ENCODE results near the gene CPEB4. TPM values are rescaled to one million over a fixed set of nuclear protein-coding genes. Genes with fewer than 3 reads are reported as not detected.

Gene CPEB4
- total RNA-seq, 4 donors from 2014 or later, result 42.1 to 58.7 (median 49.3) TPM

DNA sequence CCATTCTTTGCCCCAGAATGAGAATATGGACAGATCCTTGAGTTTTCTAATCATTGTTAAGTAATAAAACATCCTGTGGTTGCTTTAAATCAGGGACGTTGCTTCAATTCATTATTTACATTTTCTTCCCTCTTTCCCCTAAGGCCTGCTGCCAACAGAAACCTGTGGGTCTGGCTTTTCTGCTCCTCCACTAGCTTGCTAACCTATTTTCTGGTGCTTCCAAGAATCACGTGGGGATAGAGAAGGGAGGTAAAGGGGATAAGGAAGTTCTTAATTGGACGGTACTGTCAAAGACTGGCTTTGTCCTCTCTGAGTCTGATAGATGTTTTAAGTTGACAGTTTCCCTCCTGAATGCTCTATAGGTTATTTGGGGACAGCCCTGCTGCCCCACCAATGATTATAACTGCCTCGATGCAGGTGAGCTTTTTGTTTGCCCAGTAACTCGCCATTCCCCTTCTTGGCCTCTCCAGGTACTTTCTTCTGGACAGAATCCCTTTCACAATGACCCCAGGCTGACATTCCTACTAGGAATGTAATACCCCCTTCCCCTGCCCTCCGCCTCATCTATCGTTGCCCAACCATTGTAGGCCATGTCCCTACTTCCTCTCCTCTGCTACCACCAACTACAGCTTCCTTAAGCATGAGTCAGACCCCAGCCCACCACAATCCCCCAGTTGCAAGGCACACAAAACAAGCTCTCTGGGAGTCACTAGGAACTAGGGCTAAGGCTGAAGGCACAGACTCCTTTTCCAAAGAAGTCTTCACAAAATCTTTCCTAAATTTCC is 19.9 kb upstream of the CPEB4 start:
- TF ChIP-seq, protein P1, sequence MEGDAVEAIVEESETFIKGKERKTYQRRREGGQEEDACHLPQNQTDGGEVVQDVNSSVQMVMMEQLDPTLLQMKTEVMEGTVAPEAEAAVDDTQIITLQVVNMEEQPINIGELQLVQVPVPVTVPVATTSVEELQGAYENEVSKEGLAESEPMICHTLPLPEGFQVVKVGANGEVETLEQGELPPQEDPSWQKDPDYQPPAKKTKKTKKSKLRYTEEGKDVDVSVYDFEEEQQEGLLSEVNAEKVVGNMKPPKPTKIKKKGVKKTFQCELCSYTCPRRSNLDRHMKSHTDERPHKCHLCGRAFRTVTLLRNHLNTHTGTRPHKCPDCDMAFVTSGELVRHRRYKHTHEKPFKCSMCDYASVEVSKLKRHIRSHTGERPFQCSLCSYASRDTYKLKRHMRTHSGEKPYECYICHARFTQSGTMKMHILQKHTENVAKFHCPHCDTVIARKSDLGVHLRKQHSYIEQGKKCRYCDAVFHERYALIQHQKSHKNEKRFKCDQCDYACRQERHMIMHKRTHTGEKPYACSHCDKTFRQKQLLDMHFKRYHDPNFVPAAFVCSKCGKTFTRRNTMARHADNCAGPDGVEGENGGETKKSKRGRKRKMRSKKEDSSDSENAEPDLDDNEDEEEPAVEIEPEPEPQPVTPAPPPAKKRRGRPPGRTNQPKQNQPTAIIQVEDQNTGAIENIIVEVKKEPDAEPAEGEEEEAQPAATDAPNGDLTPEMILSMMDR (IDR thresholded peaks at IDR 0.05; ENCODE audit: low read depth), result no peak

DNA sequence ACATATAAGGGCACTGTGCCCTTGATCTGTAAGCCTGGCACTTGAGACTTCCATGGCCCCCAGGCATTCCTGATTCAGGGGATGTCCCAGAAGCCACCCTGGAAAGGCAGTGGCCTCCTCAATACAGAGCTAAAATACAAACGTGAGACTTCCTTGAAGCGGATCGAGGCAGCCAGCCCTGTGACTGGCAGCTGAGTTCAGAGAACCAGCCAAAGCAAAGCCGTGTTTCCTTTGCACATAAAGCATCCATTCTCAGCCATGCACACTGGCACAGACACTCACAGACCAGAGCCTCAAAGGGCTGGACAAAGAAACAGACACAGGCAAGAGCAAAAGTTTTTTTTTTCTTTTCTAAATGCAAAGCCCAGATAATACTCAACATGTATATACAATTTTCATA is 18.8 kb upstream of the CPEB4 start:
- TF ChIP-seq, protein P1 (IDR thresholded peaks at IDR 0.05; ENCODE audit: low read depth), result no peak

DNA sequence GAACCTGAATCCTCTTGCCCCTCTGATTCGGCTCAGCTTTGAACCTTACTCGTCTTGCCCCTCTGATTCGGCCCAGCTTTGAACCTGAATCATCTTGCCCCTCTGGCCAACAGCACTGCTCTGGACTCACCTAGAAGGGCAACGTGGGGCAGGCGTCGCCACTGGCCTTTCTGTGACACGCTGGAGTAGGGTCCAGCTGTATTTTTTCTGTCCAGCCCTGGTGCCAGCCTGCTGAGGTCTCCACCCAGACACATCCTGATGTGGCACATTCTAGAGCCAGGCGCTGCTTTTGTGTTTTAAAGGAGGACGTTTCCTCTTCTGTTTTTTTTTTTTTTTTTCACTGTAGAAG is 15.2 kb upstream of the CPEB4 start:
- TF ChIP-seq, protein P1 (IDR thresholded peaks at IDR 0.05; ENCODE audit: low read depth), result no peak

DNA sequence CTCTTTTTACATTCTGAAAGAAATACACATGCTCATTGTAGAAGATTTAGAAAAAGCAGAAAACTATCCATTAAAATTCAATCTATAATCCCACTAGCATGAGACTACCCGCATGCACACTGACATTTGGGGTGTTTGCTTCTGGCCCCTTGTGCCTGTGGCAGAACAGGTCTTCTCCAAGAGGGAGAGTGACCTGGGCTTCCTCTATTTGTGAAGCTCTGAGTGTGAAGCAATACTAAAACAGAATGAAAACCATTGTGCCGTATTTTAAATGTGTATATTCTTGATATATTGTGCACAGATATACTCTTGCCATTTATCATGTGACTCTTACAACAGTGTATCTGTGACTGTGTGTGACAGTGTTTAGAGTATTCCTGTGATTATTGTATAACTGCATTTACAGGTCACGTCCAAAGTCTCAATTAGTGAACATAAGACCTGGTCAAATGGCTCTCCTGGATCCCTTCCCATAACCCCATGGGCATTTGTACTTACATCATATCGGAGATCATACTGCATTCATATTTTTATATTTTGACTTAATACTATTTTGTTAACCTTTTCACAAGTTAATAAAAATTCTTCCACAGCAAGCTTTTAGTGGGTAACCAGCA is 14.7 kb upstream of the CPEB4 start:
- TF ChIP-seq, protein P1 (IDR thresholded peaks at IDR 0.05; ENCODE audit: low read depth), result no peak

DNA sequence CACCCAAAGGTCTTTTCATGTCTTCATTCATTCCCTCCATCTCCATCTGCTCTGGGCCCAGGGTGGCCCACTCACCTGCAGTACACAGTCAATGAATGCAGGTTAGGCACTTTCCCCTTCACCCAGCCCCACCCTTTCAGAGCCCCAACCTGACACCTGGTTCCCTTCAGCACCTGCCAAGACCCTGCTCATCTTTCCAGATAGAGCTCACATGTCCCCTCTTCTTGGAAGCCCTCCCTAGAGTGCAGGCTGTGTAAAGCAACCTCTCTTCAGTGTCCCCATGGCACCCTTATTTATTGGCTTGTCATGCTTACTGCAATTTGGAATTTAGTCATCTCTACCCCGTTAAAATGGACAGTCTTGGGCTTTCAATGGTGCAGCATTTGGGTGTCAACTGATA is 13.0 kb upstream of the CPEB4 start:
- TF ChIP-seq, protein P1 (IDR thresholded peaks at IDR 0.05; ENCODE audit: low read depth), result no peak

DNA sequence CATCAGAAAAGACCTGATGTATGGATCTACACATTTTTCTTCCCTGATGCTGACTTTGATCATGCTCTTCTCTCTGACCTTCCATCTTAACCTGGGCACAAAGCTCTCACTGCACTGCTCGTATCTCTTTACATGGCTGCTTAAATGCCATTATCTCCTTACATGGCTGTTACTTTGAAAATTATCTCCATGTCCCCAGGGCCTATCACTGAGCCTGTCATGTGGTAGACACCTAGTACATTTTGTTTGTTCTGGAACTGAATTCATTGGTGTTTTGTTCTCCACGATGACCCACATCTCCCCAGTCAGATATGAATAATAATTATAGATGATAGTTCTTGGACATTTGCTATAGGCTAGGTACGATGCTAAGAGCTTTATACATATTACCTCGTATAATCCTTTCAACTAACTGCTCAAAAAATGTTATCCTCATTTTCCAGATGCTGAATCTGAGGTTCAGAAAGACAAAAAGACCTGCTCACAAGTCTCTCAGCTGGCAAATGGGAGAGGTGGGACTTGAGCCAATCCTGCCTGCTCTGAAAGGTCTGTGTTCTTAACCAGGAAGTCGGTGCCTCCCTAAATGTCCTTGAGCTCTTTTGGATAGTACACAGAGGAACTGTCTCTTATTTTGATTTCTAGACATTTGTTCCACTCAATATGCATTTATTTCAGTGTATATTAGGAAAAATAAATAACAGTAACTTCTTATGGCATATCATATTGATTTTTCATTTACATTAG is 9.8 kb upstream of the CPEB4 start:
- TF ChIP-seq, protein P1 (IDR thresholded peaks at IDR 0.05; ENCODE audit: low read depth), result no peak
